K562 (cell line): Measurements from ENCODE around the gene RASSF1. TPM values are rescaled to one million over a fixed set of nuclear protein-coding genes. Genes with fewer than 3 reads are reported as not detected.

Experiments used
- ATAC-seq: fragments of 200-7000 bp; cut with Tn5 transposase; 3 replicates; pipeline ENCODE4 v1.9.1; 2020; ENCODE audit warnings: moderate library complexity
- BruUV-seq: library from RNA; stranded (reverse); fragments of 400-500 nt; replicated peaks from 2 replicates; lab custom pipeline; 2021; lab: Mats Ljungman, UMichigan
- CTCF ChIA-PET: fragments of 300-600 bp; formaldehyde crosslinking; extraction: SDS; loops from one replicate; lab custom pipeline; 2021; ENCODE audit warnings: low intra/inter-chr PET ratio; lab: Yijun Ruan, JAX
- POLR2A ChIA-PET: fragments of 300-600, 350-650 bp; sonication (Branson Sonifier 250); formaldehyde crosslinking; extraction: SDS; loops from one replicate; lab custom pipeline; 2021; ENCODE audit warnings: antibody characterized with exemption, inconsistent platforms; lab: Yijun Ruan, JAX
- DNase-seq, 4 experiments: peaks; one replicate each; pipeline versions ENCODE4 v3.0.0 to v3.0.0-alpha.2; 2011 to 2018; ENCODE audit warnings: low spot score in 3 of 4, mixed read lengths in 3 of 4; ENCODE audit errors: extremely low read depth in 1 of 4
- FAIRE-seq: peaks from 2 replicates; lab custom pipeline; 2011; peaks lifted over from hg19 to GRCh38; lab: Jason Lieb, UNC
- H2AFZ ChIP-seq: 2 replicates; pipeline ENCODE4 v1.6.0; 2011; ENCODE audit warnings: low read depth, low read length, control low read depth, inconsistent platforms
- H3K27ac ChIP-seq: fragments of 200-600 bp; 3 replicates; pipeline ENCODE4 v1.8.0; 2011; ENCODE audit warnings: low read depth, mild to moderate bottlenecking, control low read depth, inconsistent platforms, low read length, moderate library complexity, mixed read lengths; ENCODE audit errors: extremely low read depth
- H3K27me3 ChIP-seq, 2 experiments: fragments of 300-600 bp in 1 of 2; 2 replicates in 1 of 2; 3 replicates in 1 of 2; pipeline versions ENCODE4 v1.6.0 to v1.8.0; 2011; ENCODE audit warnings: inconsistent platforms in 2 of 2, low read length in 2 of 2, mild to moderate bottlenecking in 1 of 2, mixed read lengths in 1 of 2, moderate library complexity in 1 of 2; ENCODE audit not compliant: control insufficient read depth in 2 of 2, insufficient read depth in 2 of 2
- H3K36me3 ChIP-seq: fragments of 300-600 bp; 3 replicates; pipeline ENCODE4 v1.8.0; 2011; ENCODE audit warnings: mild to moderate bottlenecking, low read length, inconsistent platforms; ENCODE audit not compliant: control insufficient read depth, insufficient read depth
- H3K4me1 ChIP-seq, 2 experiments: fragments of 200-600 bp in 1 of 2; replicated peaks in 1 of 2; 2 replicates in 1 of 2; 3 replicates in 1 of 2; pipeline versions ENCODE4 v1.5.1 to v1.8.0; 2011; ENCODE audit warnings: inconsistent platforms in 2 of 2, low read length in 2 of 2, mild to moderate bottlenecking in 1 of 2, mixed read lengths in 1 of 2, moderate library complexity in 1 of 2; ENCODE audit not compliant: control insufficient read depth in 2 of 2, insufficient read depth in 2 of 2
- H3K4me2 ChIP-seq: 2 replicates; pipeline ENCODE4 v1.6.1; 2011; ENCODE audit warnings: low read length, control low read depth, inconsistent platforms, mixed read lengths; ENCODE audit not compliant: insufficient read depth
- H3K4me3 ChIP-seq: fragments of 200-600 bp; sonication (generic), shearing (Covaris generic); 2 replicates; pipeline ENCODE4 v1.5.1; 2016; ENCODE audit warnings: control low read depth, inconsistent platforms
- H3K79me2 ChIP-seq: fragments of 200-600 bp; 3 replicates; pipeline ENCODE4 v1.8.0; 2011; ENCODE audit warnings: low read length, inconsistent platforms; ENCODE audit not compliant: control insufficient read depth, insufficient read depth
- H3K9ac ChIP-seq, 2 experiments: 2 replicates each; pipeline versions ENCODE4 v1.6.0 to v1.6.1; 2011; ENCODE audit warnings: low read depth in 2 of 2, low read length in 2 of 2, control low read depth in 1 of 2, inconsistent platforms in 1 of 2, mild to moderate bottlenecking in 1 of 2, mixed read lengths in 1 of 2; ENCODE audit not compliant: insufficient read depth in 1 of 2
- H3K9me1 ChIP-seq: one replicate; pipeline ENCODE4 v1.6.0; 2011; ENCODE audit warnings: inconsistent platforms, mild to moderate bottlenecking, low read length, moderate library complexity; ENCODE audit not compliant: control insufficient read depth, insufficient read depth
- H3K9me3 ChIP-seq: replicated peaks from 2 replicates; pipeline ENCODE4 v1.5.1; 2011; ENCODE audit warnings: low read depth, low read length, inconsistent platforms; ENCODE audit not compliant: control insufficient read depth, insufficient read depth
- H4K20me1 ChIP-seq: replicated peaks from 2 replicates; pipeline ENCODE4 v1.6.1; 2011; ENCODE audit warnings: low read length, inconsistent platforms, mixed read lengths; ENCODE audit not compliant: control insufficient read depth, insufficient read depth
- NFIC ChIP-seq: fragments of 450-650 bp; IDR thresholded peaks from 2 replicates; pipeline ENCODE4 v1.6.1; 2017; ENCODE audit warnings: mild to moderate bottlenecking, inconsistent platforms
- PCBP1 ChIP-seq: fragments of 200-400 bp; formaldehyde crosslinking; IDR thresholded peaks from 2 replicates; pipeline ENCODE4 v1.6.1; 2018; ENCODE audit warnings: mild to moderate bottlenecking, low read depth, low read length; ENCODE audit not compliant: poor library complexity, severe bottlenecking
- WGBS: fragments of 100-300 bp; shearing (Covaris generic); methylation state at CpG from one replicate; pipeline ENCODE4 v1.1.6; 2016; ENCODE audit warnings: low coverage, mixed read lengths; ENCODE audit not compliant: insufficient coverage; ENCODE audit errors: missing lambda C conversion rate; 5-methylcytosine and 5-hydroxymethylcytosine counted together
- in situ Hi-C: fragments of 300-500 bp; cut with MboI; formaldehyde crosslinking; loops from 4 replicates; pipeline ENCODE4 v1.15.0; 2018; ENCODE audit warnings: inconsistent platforms, mixed read lengths
- intact Hi-C: fragments of 100-400 bp; cut with micrococcal nuclease; formaldehyde crosslinking; loops from 2 replicates; pipeline ENCODE4 v1.14.2; 2022
- polyA plus RNA-seq, 8 experiments: library from polyadenylated mRNA; depleted of rRNA in 4 of 8; stranded (reverse) in 5 of 8; unstranded in 3 of 8; fragments of >200 nt; fragmentation: Nextera tagmentation in 2 of 8; fragmentation: Illumina TruSeq in 1 of 8; extraction: Ambion mirVana in 2 of 8; extraction: Trizol in 1 of 8; gene quantifications; 2 replicates each; pipeline versions ENCODE4 v1.2.1 to v1.2.3, GENCODE V29; 2011 to 2014; ENCODE audit warnings: inconsistent platforms in 1 of 8, missing spikeins in 1 of 8
- total RNA-seq, 7 experiments: library from RNA; depleted of rRNA in 6 of 7; stranded (reverse); fragments of >200 nt in 6 of 7; fragmentation: Illumina TruSeq in 2 of 7; extraction: Trizol in 2 of 7; gene quantifications; 2 replicates each; pipeline versions ENCODE4 v1.2.1 to v1.2.3, GENCODE V29; 2011 to 2021; ENCODE audit warnings: low replicate concordance in 1 of 7
- TF ChIP-seq, protein P1 (sequence below): sonication (generic); formaldehyde crosslinking; IDR thresholded peaks from 2 replicates; pipeline ENCODE4 v1.8.1; 2023; ENCODE audit warnings: mild to moderate bottlenecking, missing genetic modification reagents
- TF ChIP-seq, protein P2 (sequence below), 2 experiments: fragments of 450-650 bp; conservative IDR thresholded peaks; 2 replicates each; pipeline ENCODE4 v1.6.1; 2017; ENCODE audit warnings: mild to moderate bottlenecking in 2 of 2, moderate library complexity in 2 of 2

Gene RASSF1
- total and polyA plus RNA-seq, 9 of the 15 experiments (the other 6 are each of a cell fraction or from before 2014, with no cell fraction given): 3.6 to 57.1 (median 24.6) TPM

DNA sequence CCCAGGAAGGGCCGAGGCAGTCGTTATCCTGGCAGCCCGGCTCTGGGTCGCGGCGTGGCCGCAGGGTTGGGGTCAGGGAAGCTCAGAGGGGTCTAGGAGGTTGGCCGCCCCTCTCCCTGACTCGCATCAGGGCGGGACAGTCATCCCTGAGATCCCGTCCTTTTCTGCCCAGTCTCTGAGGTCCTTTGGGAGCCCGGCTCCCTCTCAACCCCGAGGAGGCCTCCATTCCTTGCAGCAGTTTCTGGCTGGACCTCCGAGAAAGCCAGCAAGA lies 18.6 kb downstream of the RASSF1 start:
- peak overlapping the region; percentile 81 for H3K4me3 ChIP-seq
- H3K27me3 ChIP-seq: no peaks in the 10 kb centered on the region
- H3K27ac ChIP-seq: peak overlapping the region; percentile 100
- H3K9me1 ChIP-seq: no peaks in the 10 kb centered on the region
- H3K9ac ChIP-seq: peak overlapping the region; percentile 98; a peak in 3 of 4 replicates
- TF ChIP-seq, protein P1, sequence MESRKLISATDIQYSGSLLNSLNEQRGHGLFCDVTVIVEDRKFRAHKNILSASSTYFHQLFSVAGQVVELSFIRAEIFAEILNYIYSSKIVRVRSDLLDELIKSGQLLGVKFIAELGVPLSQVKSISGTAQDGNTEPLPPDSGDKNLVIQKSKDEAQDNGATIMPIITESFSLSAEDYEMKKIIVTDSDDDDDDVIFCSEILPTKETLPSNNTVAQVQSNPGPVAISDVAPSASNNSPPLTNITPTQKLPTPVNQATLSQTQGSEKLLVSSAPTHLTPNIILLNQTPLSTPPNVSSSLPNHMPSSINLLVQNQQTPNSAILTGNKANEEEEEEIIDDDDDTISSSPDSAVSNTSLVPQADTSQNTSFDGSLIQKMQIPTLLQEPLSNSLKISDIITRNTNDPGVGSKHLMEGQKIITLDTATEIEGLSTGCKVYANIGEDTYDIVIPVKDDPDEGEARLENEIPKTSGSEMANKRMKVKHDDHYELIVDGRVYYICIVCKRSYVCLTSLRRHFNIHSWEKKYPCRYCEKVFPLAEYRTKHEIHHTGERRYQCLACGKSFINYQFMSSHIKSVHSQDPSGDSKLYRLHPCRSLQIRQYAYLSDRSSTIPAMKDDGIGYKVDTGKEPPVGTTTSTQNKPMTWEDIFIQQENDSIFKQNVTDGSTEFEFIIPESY (CRISPR knock-in tag): 0 out of 2 replicates have a peak, but pooled peaks have one; percentile 26
- TF ChIP-seq, protein P2, sequence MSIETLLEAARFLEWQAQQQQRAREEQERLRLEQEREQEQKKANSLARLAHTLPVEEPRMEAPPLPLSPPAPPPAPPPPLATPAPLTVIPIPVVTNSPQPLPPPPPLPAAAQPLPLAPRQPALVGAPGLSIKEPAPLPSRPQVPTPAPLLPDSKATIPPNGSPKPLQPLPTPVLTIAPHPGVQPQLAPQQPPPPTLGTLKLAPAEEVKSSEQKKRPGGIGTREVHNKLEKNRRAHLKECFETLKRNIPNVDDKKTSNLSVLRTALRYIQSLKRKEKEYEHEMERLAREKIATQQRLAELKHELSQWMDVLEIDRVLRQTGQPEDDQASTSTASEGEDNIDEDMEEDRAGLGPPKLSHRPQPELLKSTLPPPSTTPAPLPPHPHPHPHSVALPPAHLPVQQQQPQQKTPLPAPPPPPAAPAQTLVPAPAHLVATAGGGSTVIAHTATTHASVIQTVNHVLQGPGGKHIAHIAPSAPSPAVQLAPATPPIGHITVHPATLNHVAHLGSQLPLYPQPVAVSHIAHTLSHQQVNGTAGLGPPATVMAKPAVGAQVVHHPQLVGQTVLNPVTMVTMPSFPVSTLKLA (conservative IDR thresholded peaks at IDR 0.05): no peak
- TF ChIP-seq NFIC: peak; percentile 4; the same call in 1 of the 2 replicates
- TF ChIP-seq PCBP1: peak; percentile 24
- H3K4me2 ChIP-seq: peak overlapping the region; percentile 90
- POLR2A ChIA-PET: interaction anchor here (1.0 kb wide), 1 partner anchor 19 kb away, joined by 4 read pairs; the partner anchor contains the start of gene HYAL1
- FAIRE-seq (no peak), ATAC-seq (no peak), DNase-seq (no peak)
- intact Hi-C loops: no loop called here
- CTCF ChIA-PET: no interaction called here
- peaks cover 46% of the 10 kb centered on the region; the same call in 2 of the 3 replicates for H3K36me3 ChIP-seq
- in situ Hi-C loops: no loop called here
- no peaks in the 10 kb centered on the region for H3K9me3 ChIP-seq
- no peaks in the 10 kb centered on the region for H4K20me1 ChIP-seq
- 44% methylated on average over 9 of the region's 14 CpGs for WGBS
- peaks cover 30 to 70% of the 10 kb centered on the region in 2 experiments for H3K4me1 ChIP-seq
- H2AFZ ChIP-seq: peak overlapping the region; percentile 99
- H3K79me2 ChIP-seq: peaks cover 27% of the 10 kb centered on the region
- no TSS peak for BruUV-seq
